Epithelial cell of esophagus (primary cell): ENCODE measurements around the gene ITGA1.
A peak's percentile ranks its signal among the peaks of the same experiment; 100 is the strongest.
"Not testable (repeated sequence)": the region's sequence is repeated elsewhere in the genome, so short reads cannot be mapped to it uniquely, and the experiment has no call there.

Experiments
- DNase-seq: peaks from one replicate; pipeline ENCODE4 v3.0.0; 2010; ENCODE audit warnings: low read depth
- H3K4me3 ChIP-seq: 2 replicates; pipeline ENCODE4 v1.5.1; 2011; ENCODE audit warnings: mild to moderate bottlenecking, low read length, control low read depth
- TF ChIP-seq, protein P1 (sequence below): IDR thresholded peaks from 2 replicates; pipeline ENCODE4 v1.5.1; 2011; ENCODE audit warnings: low read depth, mild to moderate bottlenecking, low read length, control low read depth, inconsistent platforms; ENCODE audit not compliant: insufficient read depth; ENCODE audit errors: missing control alignments

ITGA1 gene

DNA sequence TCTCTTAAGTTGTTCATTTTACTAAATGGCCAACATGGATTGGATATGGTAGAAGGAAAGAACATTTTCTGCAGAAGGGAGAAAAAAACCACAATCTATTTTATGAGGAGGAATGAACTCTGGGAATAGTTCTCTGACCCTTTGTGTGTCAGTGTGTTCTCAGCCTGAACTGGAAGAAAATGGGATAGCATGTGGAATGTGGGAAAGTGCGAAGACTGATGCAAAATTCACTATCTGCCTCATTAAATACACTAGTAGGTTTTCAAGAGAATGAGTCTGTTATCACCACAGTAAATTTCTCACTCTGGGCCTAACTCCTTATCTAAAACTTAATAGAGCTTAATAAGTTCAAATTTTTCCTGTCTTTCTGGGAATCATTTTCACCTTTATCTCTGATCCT, 22.7 kb downstream of the ITGA1 start:
- no peak overlapping the region for H3K4me3 ChIP-seq
- no peak for DNase-seq
- TF ChIP-seq, protein P1, sequence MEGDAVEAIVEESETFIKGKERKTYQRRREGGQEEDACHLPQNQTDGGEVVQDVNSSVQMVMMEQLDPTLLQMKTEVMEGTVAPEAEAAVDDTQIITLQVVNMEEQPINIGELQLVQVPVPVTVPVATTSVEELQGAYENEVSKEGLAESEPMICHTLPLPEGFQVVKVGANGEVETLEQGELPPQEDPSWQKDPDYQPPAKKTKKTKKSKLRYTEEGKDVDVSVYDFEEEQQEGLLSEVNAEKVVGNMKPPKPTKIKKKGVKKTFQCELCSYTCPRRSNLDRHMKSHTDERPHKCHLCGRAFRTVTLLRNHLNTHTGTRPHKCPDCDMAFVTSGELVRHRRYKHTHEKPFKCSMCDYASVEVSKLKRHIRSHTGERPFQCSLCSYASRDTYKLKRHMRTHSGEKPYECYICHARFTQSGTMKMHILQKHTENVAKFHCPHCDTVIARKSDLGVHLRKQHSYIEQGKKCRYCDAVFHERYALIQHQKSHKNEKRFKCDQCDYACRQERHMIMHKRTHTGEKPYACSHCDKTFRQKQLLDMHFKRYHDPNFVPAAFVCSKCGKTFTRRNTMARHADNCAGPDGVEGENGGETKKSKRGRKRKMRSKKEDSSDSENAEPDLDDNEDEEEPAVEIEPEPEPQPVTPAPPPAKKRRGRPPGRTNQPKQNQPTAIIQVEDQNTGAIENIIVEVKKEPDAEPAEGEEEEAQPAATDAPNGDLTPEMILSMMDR = no peak

DNA sequence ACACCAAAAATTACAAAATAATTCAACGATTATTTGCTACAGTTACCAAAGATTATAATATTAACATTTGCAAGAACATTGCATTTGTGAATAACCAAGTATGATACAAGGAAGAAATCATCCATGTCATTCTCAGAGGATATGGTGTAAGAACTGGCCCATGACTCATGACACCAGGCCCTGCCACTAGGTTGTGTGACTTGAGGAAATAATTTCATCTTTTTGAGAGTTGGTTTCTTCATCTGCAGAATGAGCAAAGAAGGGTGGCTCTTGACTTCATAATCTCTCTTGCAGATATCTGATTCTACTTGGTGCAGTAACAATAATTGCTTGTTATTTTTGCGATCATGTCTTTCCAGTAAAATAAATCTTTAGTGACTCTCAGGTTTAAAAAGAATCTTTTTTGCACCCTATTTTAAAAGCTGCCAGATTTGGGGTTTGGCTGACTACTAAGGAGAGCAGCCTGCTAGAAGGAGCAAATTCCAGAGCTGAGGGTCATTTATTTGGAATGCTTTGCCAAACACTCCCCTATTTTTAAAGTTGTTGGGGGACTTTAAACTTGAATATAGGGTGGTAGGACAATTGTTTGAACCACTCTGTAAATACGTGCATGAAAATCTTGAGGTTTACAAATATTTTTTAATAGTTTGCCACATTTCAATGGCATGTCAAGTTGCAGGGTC, 23.5 kb downstream of the ITGA1 start:
- DNase-seq = peak; percentile 84
- TF ChIP-seq, protein P1 = no peak
- H3K4me3 ChIP-seq = no peak overlapping the region

DNA sequence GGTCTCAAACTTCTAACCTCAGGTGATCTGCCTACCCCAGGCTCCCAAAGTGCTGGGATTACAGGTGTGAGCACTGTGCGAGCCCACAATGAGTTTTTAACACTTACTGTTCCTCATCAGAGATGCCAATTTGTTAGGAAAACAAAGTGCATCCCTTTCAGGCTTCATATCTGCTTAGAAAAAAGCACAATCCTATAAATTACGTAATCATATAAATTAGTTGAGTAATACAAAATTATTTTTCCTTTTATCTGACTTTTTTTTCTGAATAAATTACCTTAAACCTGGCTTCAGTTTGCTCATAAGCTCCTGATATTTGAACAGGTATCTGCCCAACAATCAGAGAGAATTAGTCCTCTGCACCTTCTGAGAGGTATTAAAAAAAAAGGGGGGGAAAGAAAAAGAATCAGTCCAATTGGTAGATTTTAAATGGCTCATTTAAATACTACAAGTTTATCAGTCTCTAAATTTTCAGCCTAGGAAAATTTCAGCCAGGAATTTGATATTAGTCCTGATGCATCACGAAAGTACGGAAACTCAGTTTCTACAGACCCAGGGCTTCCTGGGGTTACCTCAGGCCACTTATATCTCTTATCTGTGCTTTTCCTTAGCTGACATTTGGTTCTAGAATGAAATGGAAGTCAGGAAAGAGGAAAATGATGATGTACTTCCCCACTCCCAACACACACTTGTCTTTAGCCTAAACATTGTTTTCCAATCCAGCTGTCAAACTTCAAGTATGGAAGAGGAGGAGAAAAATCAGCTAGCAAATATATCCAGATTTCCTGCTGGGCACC, 26.8 kb downstream of the ITGA1 start:
- no peak for DNase-seq
- TF ChIP-seq, protein P1 = no peak
- no peak overlapping the region for H3K4me3 ChIP-seq

DNA sequence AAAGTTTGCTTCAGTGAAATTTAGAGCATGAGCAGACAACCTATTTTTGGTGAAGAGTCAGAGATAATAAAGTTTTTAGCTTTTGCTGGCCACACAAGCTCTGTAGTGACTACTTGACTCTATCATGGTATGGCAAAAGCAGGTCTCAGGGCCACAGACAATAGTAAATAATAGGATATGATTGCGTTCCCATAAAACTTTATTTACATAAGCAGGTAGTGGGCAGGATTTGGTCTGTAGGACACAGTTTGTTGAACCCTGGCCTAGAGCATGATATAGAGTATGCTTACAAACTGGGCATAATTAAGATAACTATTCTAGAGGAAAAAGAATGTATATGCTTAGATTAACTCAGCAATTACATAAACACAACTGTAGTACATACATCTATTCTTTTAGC, 30.1 kb downstream of the ITGA1 start:
- no peak overlapping the region for H3K4me3 ChIP-seq
- no peak for DNase-seq
- TF ChIP-seq, protein P1 = no peak

DNA sequence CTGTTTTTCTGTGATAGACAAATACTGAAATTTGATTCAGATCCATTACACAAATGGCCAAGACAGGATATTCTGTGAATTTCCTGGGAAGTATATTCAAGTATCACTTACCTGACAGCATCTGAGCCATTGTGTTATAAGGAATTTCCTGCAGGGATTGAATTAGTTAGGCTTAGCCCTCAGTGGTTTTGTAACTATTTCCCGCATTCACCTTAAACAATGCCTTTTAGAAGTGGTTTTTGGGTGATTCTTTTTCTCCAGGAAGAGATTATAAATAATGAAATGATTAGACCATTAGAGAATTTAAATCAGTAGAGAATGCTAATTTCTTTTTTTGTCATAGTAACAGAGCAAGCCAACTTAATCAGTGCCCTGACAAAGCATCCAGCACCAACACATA, 30.6 kb downstream of the ITGA1 start:
- no peak overlapping the region for H3K4me3 ChIP-seq
- no peak for DNase-seq
- TF ChIP-seq, protein P1 = no peak

DNA sequence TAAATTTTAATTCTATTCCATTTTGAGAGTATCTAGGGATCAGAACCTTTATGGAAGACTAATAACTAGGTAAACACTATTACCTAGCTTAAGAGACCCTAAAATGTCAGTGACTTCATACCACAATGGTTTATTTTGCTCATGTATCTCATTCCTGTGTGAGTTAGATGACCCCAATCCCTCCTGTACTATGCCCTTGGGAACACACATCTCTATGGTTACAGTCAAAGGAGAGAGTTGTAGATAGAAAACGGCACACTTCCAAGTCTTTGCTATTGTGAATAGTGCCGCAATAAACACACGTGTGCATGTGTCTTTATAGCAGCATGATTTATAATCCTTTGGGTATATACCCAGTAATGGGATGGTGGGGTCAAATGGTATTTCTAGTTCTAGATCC, 31.1 kb downstream of the ITGA1 start:
- DNase-seq, H3K4me3 ChIP-seq: not testable (repeated sequence)

DNA sequence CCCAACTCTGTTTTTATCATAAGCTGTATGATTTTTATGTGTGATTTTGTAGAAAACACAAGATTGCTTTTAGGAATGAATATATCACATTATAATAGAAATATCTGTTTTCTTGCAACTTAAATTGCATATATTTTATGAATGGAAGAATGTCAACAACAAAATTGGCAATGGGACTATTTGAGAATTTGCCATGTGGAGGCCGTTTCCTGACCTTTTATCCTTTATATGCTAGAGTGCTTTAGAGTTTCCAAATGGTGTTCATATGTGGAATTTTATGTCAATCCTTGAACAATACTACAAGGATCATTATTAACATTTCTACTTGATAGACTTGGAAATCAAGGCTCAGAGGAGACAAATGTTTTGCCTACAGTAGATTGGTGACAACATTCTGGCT, 34.2 kb downstream of the ITGA1 start:
- TF ChIP-seq, protein P1 = no peak
- no peak for DNase-seq
- H3K4me3 ChIP-seq = no peak overlapping the region
